H7 (cell line): ENCODE measurements around the gene SLC6A18. TPM values are rescaled to one million over a fixed set of nuclear protein-coding genes. Genes with fewer than 3 reads are reported as not detected.

Experiments used
- DNase-seq: peaks from one replicate; pipeline ENCODE4 v3.0.0; 2012
- H3K27me3 ChIP-seq: 2 replicates; pipeline ENCODE4 v1.6.0; 2011; ENCODE audit warnings: mild to moderate bottlenecking, low read length; ENCODE audit not compliant: control insufficient read depth, insufficient read depth
- H3K36me3 ChIP-seq: replicated peaks from 2 replicates; pipeline ENCODE4 v1.5.1; 2011; ENCODE audit warnings: low read length; ENCODE audit not compliant: control insufficient read depth, insufficient read depth
- H3K4me3 ChIP-seq: 2 replicates; pipeline ENCODE4 v1.5.1; 2011; ENCODE audit warnings: low read depth, mild to moderate bottlenecking, control low read depth, low read length, moderate library complexity; ENCODE audit not compliant: insufficient read depth
- total RNA-seq: library from RNA; depleted of rRNA; stranded (reverse); fragments of >200 nt; shearing (Covaris generic); gene quantifications from 2 replicates; pipeline ENCODE4 v1.2.3, GENCODE V29; 2014

SLC6A18 gene
- total RNA-seq, 1 experiment from 2014 or later, result not detected

GRCh38 chr5:1183424-1184162, 41.6 kb upstream of the SLC6A18 start:
- Histone ChIP-seq H3K27me3 (no peaks in the 10 kb centered on the region), H3K4me3 (no peak overlapping the region), H3K36me3 (no peaks in the 10 kb centered on the region)
- DNase-seq, result no peak

DNA sequence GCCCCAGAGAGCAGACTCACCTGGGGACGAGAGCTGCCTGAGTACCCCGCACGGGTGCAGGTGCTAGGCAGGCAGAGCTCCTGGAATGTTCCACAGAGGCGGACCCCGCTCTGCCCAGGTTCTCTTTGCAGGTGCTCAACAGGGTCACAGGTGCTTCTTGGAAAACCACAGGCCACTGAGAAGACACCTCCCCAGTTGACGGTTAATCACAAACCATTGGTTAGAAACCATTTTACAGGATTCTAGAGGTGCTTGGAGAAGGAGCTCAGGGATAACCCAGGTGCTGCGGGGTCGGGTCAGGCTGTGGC, 41.1 kb upstream of the SLC6A18 start:
- Histone ChIP-seq H3K4me3 (no peak overlapping the region), H3K27me3 (no peaks in the 10 kb centered on the region), H3K36me3 (no peaks in the 10 kb centered on the region)
- no peak for DNase-seq

- H3K27me3 ChIP-seq, result no peaks in the 10 kb centered on the region
- DNase-seq, result no peak
- no peak overlapping the region for H3K4me3 ChIP-seq
- H3K36me3 ChIP-seq, result no peaks in the 10 kb centered on the region
These were observed 40.7 kb upstream of the SLC6A18 start for GRCh38 chr5:1184481-1184880.

DNA sequence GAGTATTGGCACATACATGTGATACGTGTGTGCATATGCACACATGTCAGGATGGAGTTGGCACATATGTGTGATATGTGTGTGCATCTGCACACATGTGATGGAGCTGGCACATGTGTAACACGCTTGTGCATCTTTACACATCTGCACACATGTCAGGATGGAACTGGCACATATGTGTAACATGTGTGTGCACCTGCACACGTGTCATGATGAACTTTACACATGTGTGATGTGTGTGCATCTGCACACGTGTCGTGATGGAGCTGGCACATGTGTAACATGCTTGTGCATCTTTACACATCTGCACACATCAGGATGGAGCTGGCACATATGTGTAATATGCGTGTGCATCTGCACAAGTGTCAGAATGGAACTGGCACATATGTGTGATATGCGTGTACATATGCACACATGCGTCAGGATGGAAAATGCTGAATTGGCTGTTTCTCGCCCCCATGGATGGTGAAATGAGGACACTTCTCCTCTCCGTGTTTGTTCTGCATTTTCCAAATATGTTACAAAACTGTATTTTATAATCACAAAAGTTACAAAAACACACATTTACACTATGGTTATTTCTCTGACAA, 40.0 kb upstream of the SLC6A18 start:
- DNase-seq, result no peak
- no peak overlapping the region for H3K4me3 ChIP-seq
- H3K27me3 ChIP-seq, result no peaks in the 10 kb centered on the region

DNA sequence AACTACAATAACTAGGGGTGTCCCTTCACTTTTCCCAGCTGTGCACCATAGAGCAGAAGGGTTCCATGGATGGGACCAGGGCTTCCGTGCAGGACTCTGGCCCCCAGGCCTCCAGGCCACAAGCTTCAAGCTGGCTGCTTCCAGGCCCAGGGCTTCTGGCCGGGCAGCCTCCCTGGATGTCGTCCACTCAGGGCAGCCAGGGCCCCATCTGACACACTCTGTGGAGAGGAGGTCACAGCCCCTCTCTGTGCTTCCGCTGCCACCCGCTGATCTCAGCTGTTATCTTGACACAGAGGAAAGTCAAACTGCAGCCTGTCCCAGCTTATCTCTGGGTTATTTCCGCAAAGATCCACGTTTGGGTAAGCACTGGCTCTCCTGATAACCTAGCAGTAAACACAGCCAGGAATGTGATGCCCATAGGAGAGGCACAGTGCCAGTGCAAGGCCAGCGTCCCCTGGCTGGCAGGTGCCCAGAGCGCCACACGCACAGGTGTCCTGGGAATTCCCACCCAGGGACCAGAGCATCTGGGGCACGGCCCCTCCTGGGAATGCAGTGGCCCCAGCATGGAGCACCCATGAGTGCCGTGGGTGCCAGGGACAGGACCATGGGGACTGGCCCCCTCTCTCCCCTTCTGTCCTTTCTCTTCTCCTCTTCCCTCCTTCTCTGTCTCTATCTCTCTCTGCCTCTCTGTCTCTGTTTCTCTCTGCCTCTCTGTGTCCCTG, 39.4 kb upstream of the SLC6A18 start:
- H3K4me3 ChIP-seq, result no peak overlapping the region
- DNase-seq, result no peak
- H3K27me3 ChIP-seq, result no peaks in the 10 kb centered on the region
- H3K36me3 ChIP-seq, result no peaks in the 10 kb centered on the region

More for the DNA sequence above, 40.0 kb upstream of the SLC6A18 start:
- H3K36me3 ChIP-seq, result no peaks in the 10 kb centered on the region

GRCh38 chr5:1186351-1187233, 38.6 kb upstream of the SLC6A18 start:
- no peak overlapping the region for H3K4me3 ChIP-seq
- DNase-seq, result no peak

DNA sequence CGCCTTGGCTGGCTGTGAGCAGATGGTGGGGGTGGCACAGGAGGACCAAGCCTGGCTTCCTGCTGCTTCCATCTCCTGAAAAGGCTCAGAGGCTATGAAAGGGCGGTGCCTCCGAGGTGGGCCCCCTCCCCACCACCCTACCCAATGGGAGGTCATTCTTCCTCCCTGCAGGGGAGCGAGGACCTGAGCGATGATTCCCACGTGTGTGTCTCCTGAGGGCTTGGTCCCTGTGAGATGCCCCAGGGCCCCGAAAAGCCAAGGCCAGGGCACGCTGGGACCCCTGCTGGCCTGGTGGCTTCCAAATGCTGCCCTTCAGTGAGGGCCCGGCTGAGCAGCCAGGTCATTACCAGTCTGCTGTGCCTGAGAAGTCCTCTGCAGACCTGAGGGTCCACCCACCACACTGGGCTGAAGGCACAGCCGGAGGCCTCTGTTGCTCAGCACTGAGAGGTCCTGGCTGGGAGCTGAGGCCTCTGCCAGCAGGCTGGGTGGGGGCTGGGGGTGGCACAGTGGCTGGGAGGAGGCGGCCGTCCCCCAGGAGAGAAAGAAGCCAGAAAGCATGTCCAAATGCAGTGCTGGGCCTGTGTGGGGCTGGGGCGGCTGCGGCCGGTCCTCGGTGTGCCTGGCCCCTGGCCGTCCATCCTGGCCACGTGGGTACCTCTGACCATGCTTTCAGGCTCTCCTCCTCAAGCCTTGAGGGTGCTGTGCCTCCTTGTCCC, 37.8 kb upstream of the SLC6A18 start:
- peak; percentile 65 for DNase-seq
- Histone ChIP-seq H3K36me3 (no peaks in the 10 kb centered on the region), H3K4me3 (no peak overlapping the region), H3K27me3 (no peaks in the 10 kb centered on the region)

More at GRCh38 chr5:1186351-1187233, 38.6 kb upstream of the SLC6A18 start:
- Histone ChIP-seq H3K36me3 (no peaks in the 10 kb centered on the region), H3K27me3 (no peaks in the 10 kb centered on the region)

GRCh38 chr5:1187950-1188334, 37.2 kb upstream of the SLC6A18 start:
- Histone ChIP-seq H3K4me3 (no peak overlapping the region), H3K27me3 (no peaks in the 10 kb centered on the region), H3K36me3 (no peaks in the 10 kb centered on the region)
- no peak for DNase-seq

DNA sequence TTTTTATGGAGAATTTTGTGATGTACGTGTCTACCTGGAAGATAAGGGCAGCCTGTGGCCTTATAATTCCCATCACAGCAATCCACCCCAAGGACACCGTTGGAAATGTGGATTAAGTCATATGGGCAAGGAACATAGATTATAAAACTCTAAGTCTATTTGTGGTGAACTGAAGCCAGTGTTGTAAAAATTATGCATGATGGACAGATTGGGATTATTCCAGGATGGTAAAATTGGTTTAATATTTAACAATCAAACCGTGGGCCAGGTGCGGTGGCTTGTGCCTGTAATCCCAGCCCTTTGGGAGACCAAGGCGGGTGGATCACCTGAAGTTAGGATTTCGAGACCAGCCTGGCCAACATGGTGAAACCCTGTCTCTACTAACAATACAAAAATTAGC, 36.7 kb upstream of the SLC6A18 start:
- no peaks in the 10 kb centered on the region for H3K27me3 ChIP-seq
- no peaks in the 10 kb centered on the region for H3K36me3 ChIP-seq
- no peak for DNase-seq
- H3K4me3 ChIP-seq, result no peak overlapping the region

DNA sequence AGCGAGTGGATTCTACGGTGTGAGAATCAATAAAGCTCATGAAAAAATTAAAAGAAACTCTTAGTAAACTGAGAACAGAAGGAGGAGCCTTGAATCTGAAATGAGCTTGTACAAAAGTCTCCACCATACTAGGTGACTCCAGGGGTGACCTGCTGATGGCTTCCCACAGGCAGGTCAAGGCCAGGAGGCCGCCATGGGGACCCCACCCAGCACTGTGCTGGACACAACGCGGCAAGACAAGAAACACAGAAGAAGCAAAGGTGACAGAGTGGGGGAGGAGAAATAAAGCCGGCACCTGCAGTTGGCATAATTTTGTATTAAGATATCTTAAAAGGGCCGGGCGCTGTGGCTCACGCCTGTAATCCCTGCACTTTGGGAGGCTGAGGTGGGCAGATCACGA, 35.9 kb upstream of the SLC6A18 start:
- H3K27me3 ChIP-seq, result no peaks in the 10 kb centered on the region
- H3K36me3 ChIP-seq, result no peaks in the 10 kb centered on the region
- DNase-seq, result no peak
- H3K4me3 ChIP-seq, result no peak overlapping the region

- Histone ChIP-seq H3K4me3 (no peak overlapping the region), H3K27me3 (no peaks in the 10 kb centered on the region), H3K36me3 (no peaks in the 10 kb centered on the region)
- no peak for DNase-seq
These were observed 34.9 kb upstream of the SLC6A18 start for GRCh38 chr5:1190278-1190677.

- Histone ChIP-seq H3K4me3 (no peak overlapping the region), H3K36me3 (no peaks in the 10 kb centered on the region), H3K27me3 (no peaks in the 10 kb centered on the region)
- DNase-seq, result peak; percentile 72
These were observed 34.3 kb upstream of the SLC6A18 start for GRCh38 chr5:1190837-1191239.

DNA sequence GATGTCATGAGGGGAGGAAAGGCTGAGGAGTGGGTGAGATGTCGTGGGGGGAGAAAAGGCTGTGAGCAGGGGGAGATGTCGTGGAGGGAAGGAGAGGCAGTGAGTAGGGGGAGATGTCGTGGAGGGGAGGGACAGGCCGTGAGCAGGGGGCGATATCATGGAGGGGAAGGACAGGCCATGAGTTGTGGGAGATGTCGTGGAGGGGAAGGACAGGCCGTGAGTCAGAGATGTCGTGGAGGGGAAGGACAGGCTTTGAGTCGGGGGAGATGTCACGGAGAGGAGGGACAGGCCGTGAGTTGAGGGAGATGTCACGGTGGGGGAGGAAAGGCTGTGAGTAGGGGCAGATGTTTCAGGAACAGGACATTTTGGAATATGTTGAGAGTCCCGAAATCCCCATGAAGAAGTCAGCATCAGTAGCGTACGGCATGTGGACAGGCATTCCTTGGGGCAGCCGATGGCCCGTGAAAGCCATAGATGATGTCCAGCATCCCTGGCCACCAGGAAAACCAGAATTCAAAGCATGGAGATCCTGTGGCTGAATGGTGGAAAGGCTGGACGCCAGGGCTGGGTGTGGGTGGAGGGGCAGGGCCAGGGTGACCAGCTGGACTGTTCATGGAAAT, 32.1 kb upstream of the SLC6A18 start:
- H3K4me3 ChIP-seq, result no peak overlapping the region
- DNase-seq, result no peak
- no peaks in the 10 kb centered on the region for H3K36me3 ChIP-seq
- no peaks in the 10 kb centered on the region for H3K27me3 ChIP-seq

DNA sequence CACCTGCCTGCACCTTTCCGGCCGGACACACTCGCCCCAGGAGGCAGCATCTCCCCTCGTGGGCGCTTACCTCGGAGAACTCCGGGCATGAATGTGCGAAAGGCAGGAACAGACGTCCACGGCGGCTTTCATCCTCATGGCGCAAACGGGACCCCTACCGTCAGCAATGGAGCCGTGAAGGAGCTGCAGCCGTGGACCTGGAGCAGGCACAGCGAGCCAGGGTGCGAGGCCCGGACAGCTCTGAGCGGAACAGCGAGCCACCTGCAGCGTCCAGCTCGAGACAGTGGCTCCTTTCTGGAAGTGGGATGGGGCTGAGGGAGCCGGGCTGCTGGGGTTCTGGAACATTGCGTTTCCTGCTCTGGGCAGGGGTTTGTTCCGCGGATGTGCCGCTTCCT, 31.6 kb upstream of the SLC6A18 start:
- no peak for DNase-seq
- Histone ChIP-seq H3K4me3 (no peak overlapping the region), H3K27me3 (no peaks in the 10 kb centered on the region), H3K36me3 (no peaks in the 10 kb centered on the region)
